ENCODE results near the gene ST7. TPM values are rescaled to one million over a fixed set of nuclear protein-coding genes. Genes with fewer than 3 reads are reported as not detected.

The ST7 gene
- total and polyA plus RNA-seq, 4 donors, result 22.4 to 57.2 (median 41.6) TPM

DNA sequence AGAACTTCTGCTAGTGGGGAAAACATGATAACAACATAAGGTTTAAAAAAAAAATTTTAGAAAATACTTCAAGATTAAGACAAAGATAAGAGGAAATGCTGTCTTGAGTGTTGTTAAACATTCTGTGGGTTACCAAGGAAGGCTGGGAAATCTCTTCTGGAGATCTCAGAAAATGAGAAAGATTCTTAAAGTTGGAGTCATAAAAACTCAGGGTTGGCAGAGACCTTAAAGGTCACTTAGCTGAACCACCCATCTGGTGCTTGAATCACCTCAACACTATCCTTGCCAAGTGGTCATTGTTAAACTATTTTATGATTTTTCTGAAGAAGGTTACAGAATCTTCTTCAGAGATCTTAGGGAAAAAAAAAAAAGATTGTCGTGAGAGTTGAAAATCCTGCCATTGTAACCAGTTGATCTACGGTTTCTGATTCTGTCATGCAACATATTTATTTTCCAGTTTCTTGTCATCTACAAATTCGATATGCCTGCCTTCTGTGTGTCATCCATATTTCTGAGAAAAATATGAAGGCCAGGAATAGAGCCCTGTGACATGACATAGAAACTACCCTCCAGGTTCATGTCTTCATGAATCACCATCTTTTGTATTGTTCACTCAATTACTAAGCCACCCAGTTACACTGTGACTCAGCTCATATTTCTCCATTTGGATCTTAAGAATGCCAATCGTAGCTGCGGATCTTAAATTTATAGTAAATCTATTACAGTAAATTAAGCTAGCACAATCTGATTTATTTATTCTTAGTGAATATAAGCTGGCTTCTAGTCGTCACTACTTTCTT is 179.2 kb downstream of the ST7 start:
- ATAC-seq (ENCODE audit: insufficient read depth, low FRiP score) (no peak), DNase-seq (no peak)
- TF ChIP-seq, protein P1, sequence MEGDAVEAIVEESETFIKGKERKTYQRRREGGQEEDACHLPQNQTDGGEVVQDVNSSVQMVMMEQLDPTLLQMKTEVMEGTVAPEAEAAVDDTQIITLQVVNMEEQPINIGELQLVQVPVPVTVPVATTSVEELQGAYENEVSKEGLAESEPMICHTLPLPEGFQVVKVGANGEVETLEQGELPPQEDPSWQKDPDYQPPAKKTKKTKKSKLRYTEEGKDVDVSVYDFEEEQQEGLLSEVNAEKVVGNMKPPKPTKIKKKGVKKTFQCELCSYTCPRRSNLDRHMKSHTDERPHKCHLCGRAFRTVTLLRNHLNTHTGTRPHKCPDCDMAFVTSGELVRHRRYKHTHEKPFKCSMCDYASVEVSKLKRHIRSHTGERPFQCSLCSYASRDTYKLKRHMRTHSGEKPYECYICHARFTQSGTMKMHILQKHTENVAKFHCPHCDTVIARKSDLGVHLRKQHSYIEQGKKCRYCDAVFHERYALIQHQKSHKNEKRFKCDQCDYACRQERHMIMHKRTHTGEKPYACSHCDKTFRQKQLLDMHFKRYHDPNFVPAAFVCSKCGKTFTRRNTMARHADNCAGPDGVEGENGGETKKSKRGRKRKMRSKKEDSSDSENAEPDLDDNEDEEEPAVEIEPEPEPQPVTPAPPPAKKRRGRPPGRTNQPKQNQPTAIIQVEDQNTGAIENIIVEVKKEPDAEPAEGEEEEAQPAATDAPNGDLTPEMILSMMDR (IDR thresholded peaks at IDR 0.05; ENCODE audit: control extremely low read depth, extremely low read depth), result no peak
- Histone ChIP-seq H3K27me3 (ENCODE audit: control insufficient read depth in 3 of 3, insufficient read depth in 3 of 3, low read length in 2 of 3) (no peaks in the 10 kb centered on the region), H3K9ac (ENCODE audit: insufficient read depth in 1 of 2, low read length in 2 of 2) (no peak overlapping the region), H3K4me1 (ENCODE audit: control insufficient read depth in 5 of 5, insufficient read depth in 5 of 5, low read length in 5 of 5) (peaks cover 0 to 25% (median 5%) of the 10 kb centered on the region in 5 donors), H3K36me3 (ENCODE audit: control insufficient read depth in 4 of 4, insufficient read depth in 4 of 4, low read length in 4 of 4) (peaks cover 4 to 14% (median 6%) of the 10 kb centered on the region in 4 donors), H3K4me3 (no peak overlapping the region), H3K27ac (ENCODE audit: low read depth in 1 of 2, low read length in 1 of 2) (no peak overlapping the region), H3K9me3 (ENCODE audit: control insufficient read depth in 4 of 4, insufficient read depth in 3 of 4, low read length in 3 of 4) (no peaks in the 10 kb centered on the region)
- 91 to 93% methylated on average over 6 of the region's 6 CpGs for WGBS, 2 donors

DNA sequence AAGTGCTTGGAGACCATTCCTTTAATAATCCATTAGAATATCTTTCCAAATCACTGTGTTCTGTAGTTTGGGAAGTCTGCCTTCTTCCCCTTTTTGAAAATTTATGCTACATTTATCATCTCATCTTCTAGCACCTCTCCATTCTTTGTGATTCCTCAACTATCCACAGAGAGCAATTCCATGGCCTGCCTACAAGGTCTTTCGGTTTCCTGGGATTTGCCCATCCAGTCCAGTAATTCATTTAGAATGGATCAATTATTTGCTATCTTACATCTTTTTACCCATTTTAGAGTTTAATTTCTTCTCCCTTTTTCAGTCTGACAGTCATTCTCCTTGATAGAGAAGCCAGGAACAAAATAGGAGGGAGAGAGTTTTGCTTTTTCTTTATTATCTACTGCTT is 179.8 kb downstream of the ST7 start:
- peaks cover 0 to 25% (median 5%) of the 10 kb centered on the region in 5 donors for H3K4me1 ChIP-seq (ENCODE audit: control insufficient read depth in 5 of 5, insufficient read depth in 5 of 5, low read length in 5 of 5)
- TF ChIP-seq, protein P1 (IDR thresholded peaks at IDR 0.05; ENCODE audit: control extremely low read depth, extremely low read depth), result no peak
- DNase-seq (no peak), ATAC-seq (ENCODE audit: insufficient read depth, low FRiP score) (no peak)
- no peak overlapping the region for H3K9ac ChIP-seq (ENCODE audit: insufficient read depth in 1 of 2, low read length in 2 of 2)
- H3K4me3 ChIP-seq, result no peak overlapping the region
- 92 to 100% methylated on average over 1 of the region's 1 CpG for WGBS, 2 donors
- peaks cover 4 to 14% (median 6%) of the 10 kb centered on the region in 4 donors for H3K36me3 ChIP-seq (ENCODE audit: control insufficient read depth in 4 of 4, insufficient read depth in 4 of 4, low read length in 4 of 4)
- H3K9me3 ChIP-seq (ENCODE audit: control insufficient read depth in 4 of 4, insufficient read depth in 3 of 4, low read length in 3 of 4), result no peaks in the 10 kb centered on the region
- H3K27ac ChIP-seq (ENCODE audit: low read depth in 1 of 2, low read length in 1 of 2), result no peak overlapping the region
- no peaks in the 10 kb centered on the region for H3K27me3 ChIP-seq (ENCODE audit: control insufficient read depth in 3 of 3, insufficient read depth in 3 of 3, low read length in 2 of 3)

DNA sequence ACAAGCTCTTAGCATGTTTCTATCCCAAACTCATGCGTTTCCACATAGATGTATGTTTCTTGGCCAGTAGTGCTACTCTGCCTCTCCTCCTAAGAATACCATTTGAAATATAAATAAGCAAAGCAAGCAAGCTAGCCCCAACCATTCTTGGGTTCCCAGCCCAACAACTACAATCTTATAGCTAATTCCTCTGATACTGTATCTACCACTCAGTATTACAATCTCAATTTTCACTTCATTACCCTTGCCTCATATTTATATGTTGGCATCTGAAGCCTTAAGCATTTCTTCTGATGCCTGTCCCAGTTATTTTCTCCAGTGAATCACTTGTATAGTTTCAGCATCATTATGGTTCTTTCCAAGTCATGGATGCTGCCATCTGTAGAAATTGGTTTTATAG is 181.1 kb downstream of the ST7 start:
- ATAC-seq (ENCODE audit: insufficient read depth, low FRiP score), result no peak
- H3K27ac ChIP-seq (ENCODE audit: low read depth in 1 of 2, low read length in 1 of 2), result no peak overlapping the region
- no peak overlapping the region for H3K9ac ChIP-seq (ENCODE audit: insufficient read depth in 1 of 2, low read length in 2 of 2)
- 89 to 95% methylated on average over 1 of the region's 1 CpG for WGBS, 2 donors
- no peaks in the 10 kb centered on the region for H3K9me3 ChIP-seq (ENCODE audit: control insufficient read depth in 4 of 4, insufficient read depth in 3 of 4, low read length in 3 of 4)
- H3K4me3 ChIP-seq, result no peak overlapping the region
- TF ChIP-seq, protein P1 (IDR thresholded peaks at IDR 0.05; ENCODE audit: control extremely low read depth, extremely low read depth), result no peak
- DNase-seq, result peak; percentile 42 to 86 (median 86)
- H3K4me1 ChIP-seq (ENCODE audit: control insufficient read depth in 5 of 5, insufficient read depth in 5 of 5, low read length in 5 of 5), result peaks cover 0 to 22% (median 5%) of the 10 kb centered on the region in 5 donors
- H3K36me3 ChIP-seq (ENCODE audit: control insufficient read depth in 4 of 4, insufficient read depth in 4 of 4, low read length in 4 of 4), result peaks cover 4 to 16% (median 10%) of the 10 kb centered on the region in 4 donors
- H3K27me3 ChIP-seq (ENCODE audit: control insufficient read depth in 3 of 3, insufficient read depth in 3 of 3, low read length in 2 of 3), result no peaks in the 10 kb centered on the region
